Osteocyte (in vitro differentiated cells): ENCODE data around the gene TSHZ3. TPM values are rescaled to one million over a fixed set of nuclear protein-coding genes. Genes with fewer than 3 reads are reported as not detected.

Source experiments
- DNase-seq: peaks from one replicate; pipeline ENCODE4 v3.0.0; 2021; ENCODE audit warnings: mixed read lengths; ENCODE audit not compliant: unreplicated experiment; ENCODE audit errors: extremely low spot score
- H3K27ac Mint-ChIP-seq: one replicate; pipeline ENCODE4 v1.8.0; 2021; ENCODE audit warnings: mild to moderate bottlenecking, mixed read lengths; ENCODE audit not compliant: unreplicated experiment
- H3K27me3 Mint-ChIP-seq: one replicate; pipeline ENCODE4 v1.8.0; 2021; ENCODE audit warnings: mixed read lengths; ENCODE audit not compliant: unreplicated experiment
- H3K36me3 Mint-ChIP-seq: one replicate; pipeline ENCODE4 v1.8.0; 2021; ENCODE audit warnings: mixed read lengths; ENCODE audit not compliant: unreplicated experiment
- H3K4me1 Mint-ChIP-seq: one replicate; pipeline ENCODE4 v1.8.0; 2021; ENCODE audit warnings: mixed read lengths; ENCODE audit not compliant: unreplicated experiment
- H3K4me3 Mint-ChIP-seq: one replicate; pipeline ENCODE4 v1.8.0; 2021; ENCODE audit warnings: mild to moderate bottlenecking, moderate library complexity, mixed read lengths; ENCODE audit not compliant: unreplicated experiment
- H3K9me3 Mint-ChIP-seq: one replicate; pipeline ENCODE4 v1.8.0; 2021; ENCODE audit warnings: mixed read lengths; ENCODE audit not compliant: unreplicated experiment
- total RNA-seq: library from RNA; stranded (reverse); gene quantifications from 2 replicates; pipeline ENCODE4 v1.2.1, GENCODE V29; 2021
- TF ChIP-seq, protein P1 (sequence below): fragments of 200-600 bp; sonication (generic); IDR thresholded peaks from 2 replicates; pipeline ENCODE4 v1.5.0; 2021; ENCODE audit warnings: antibody characterized with exemption, mild to moderate bottlenecking, moderate library complexity

Gene TSHZ3
- total RNA-seq, 1 donor from 2014 or later: 10.7 TPM

GRCh38 chr19:31337008-31337914 is 12.0 kb downstream of the TSHZ3 start:
- Mint-ChIP-seq H3K4me1 (peaks cover 50% of the 10 kb centered on the region), H3K9me3 (no peaks in the 10 kb centered on the region), H3K36me3 (peaks cover 4% of the 10 kb centered on the region), H3K27ac (peak overlapping the region; percentile 71), H3K4me3 (no peak overlapping the region), H3K27me3 (no peaks in the 10 kb centered on the region)
- TF ChIP-seq, protein P1, sequence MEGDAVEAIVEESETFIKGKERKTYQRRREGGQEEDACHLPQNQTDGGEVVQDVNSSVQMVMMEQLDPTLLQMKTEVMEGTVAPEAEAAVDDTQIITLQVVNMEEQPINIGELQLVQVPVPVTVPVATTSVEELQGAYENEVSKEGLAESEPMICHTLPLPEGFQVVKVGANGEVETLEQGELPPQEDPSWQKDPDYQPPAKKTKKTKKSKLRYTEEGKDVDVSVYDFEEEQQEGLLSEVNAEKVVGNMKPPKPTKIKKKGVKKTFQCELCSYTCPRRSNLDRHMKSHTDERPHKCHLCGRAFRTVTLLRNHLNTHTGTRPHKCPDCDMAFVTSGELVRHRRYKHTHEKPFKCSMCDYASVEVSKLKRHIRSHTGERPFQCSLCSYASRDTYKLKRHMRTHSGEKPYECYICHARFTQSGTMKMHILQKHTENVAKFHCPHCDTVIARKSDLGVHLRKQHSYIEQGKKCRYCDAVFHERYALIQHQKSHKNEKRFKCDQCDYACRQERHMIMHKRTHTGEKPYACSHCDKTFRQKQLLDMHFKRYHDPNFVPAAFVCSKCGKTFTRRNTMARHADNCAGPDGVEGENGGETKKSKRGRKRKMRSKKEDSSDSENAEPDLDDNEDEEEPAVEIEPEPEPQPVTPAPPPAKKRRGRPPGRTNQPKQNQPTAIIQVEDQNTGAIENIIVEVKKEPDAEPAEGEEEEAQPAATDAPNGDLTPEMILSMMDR: no peak
- no peak for DNase-seq

GRCh38 chr19:31335716-31336115 is 13.5 kb downstream of the TSHZ3 start:
- TF ChIP-seq, protein P1: no peak
- no peak for DNase-seq
- H3K27ac Mint-ChIP-seq: no peak overlapping the region
- no peak overlapping the region for H3K4me3 Mint-ChIP-seq
- peaks cover 4% of the 10 kb centered on the region for H3K36me3 Mint-ChIP-seq
- H3K27me3 Mint-ChIP-seq: no peaks in the 10 kb centered on the region
- no peaks in the 10 kb centered on the region for H3K9me3 Mint-ChIP-seq
- H3K4me1 Mint-ChIP-seq: peaks cover 60% of the 10 kb centered on the region

DNA sequence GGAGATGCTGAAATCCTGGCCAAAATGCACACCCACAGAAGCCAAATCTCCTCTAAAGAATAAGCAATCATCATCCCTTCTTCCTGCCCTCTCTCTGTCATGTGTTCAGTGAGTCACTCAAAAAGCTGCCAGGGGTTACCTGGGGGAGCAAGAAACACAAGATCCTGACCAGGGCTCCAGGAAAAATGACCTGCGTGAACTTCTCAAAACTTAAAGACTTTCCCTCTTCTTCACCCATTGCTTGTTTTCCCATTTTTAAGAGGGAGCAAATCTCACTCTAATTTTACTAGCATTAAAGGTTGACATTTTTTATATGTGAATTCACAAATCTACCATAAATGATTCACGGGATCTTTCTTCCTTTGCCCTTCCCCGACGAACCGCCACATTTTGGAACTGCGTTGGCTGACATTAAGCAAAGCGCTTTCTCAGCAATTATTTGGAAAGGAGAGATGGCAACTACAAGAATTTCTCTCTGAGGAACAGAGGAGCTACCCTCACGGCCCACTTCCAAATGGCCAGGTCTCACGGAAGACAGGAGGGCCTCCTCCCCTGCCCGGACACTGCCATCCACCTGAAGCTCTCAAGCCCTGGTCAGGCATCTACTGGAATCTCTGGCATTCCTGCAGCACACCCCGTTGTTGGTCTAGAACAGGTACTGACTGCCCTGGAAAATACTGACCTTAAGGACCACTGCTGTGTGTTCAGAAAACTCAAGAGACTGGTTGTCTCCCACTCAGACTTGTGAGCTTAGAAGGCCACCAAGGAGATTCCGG is 14.2 kb downstream of the TSHZ3 start:
- peaks cover 63% of the 10 kb centered on the region for H3K4me1 Mint-ChIP-seq
- no peak overlapping the region for H3K27ac Mint-ChIP-seq
- H3K27me3 Mint-ChIP-seq: no peaks in the 10 kb centered on the region
- no peak for DNase-seq
- no peak overlapping the region for H3K4me3 Mint-ChIP-seq
- H3K9me3 Mint-ChIP-seq: no peaks in the 10 kb centered on the region
- TF ChIP-seq, protein P1: no peak
- peaks cover 4% of the 10 kb centered on the region for H3K36me3 Mint-ChIP-seq

GRCh38 chr19:31334101-31334848 is 15.0 kb downstream of the TSHZ3 start:
- H3K4me1 Mint-ChIP-seq: peaks cover 65% of the 10 kb centered on the region
- H3K36me3 Mint-ChIP-seq: peaks cover 4% of the 10 kb centered on the region
- H3K9me3 Mint-ChIP-seq: no peaks in the 10 kb centered on the region
- no peaks in the 10 kb centered on the region for H3K27me3 Mint-ChIP-seq
- TF ChIP-seq, protein P1: no peak
- H3K4me3 Mint-ChIP-seq: no peak overlapping the region
- H3K27ac Mint-ChIP-seq: no peak overlapping the region
- DNase-seq: no peak
